ENCODE measurements around the gene MAP2K2.
"Not testable (repeated sequence)": the region's sequence is repeated elsewhere in the genome, so short reads cannot be mapped to it uniquely, and the experiment has no call there.

The MAP2K2 gene

GRCh38 chr19:4123615-4124568 is at the start of gene MAP2K2:
Gene MAP2K2 (minus strand): TSS chr19:4124122. CDS start chr19:4123875, 247 bp downstream.
- peak; percentile 93 to 99 (median 96) for DNase-seq
- intact Hi-C loops (cut with DNase I) = loop anchor here (5.0 to 10.0 kb wide), 3 partner anchors 57 to 117 kb away; partner anchors contain the start of genes ANKRD24, PIAS4, SIRT6 and ZBTB7A

GRCh38 chr19:4172861-4173473 is 49.0 kb upstream of the MAP2K2 start:
- intact Hi-C loops (cut with DNase I) = no loop called here
- peak in 5 of 10 donors; percentile 32 to 85 (median 79) for DNase-seq

DNA sequence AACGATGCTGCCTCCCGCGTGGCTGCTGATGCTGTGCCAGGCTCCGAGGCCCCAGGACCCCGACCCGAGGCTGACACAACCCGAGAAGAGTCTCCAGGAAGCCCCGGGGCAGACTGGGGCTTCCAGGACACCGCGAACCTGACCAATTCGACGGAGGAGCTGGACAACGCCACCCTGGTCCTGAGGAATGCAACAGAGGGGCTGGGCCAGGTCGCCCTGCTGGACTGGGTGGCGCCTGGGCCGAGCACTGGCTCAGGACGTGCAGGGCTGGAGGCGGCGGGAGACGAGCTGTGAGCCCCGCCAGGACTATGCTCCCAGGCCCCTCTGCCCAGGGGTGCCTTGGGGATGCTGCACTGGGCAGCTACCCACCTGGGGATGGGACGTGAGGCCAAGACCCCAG is 47.8 kb upstream of the MAP2K2 start:
- no peak for DNase-seq
- intact Hi-C loops (cut with DNase I) = no loop called here

GRCh38 chr19:4164262-4164661 is 40.3 kb upstream of the MAP2K2 start:
- no peak for DNase-seq
- intact Hi-C loops (cut with DNase I) = no loop called here

GRCh38 chr19:4161415-4162077 is 37.6 kb upstream of the MAP2K2 start:
- no peak for DNase-seq
- intact Hi-C loops (cut with DNase I) = no loop called here

- DNase-seq; intact Hi-C loops (cut with DNase I): not testable (repeated sequence)
These were observed 34.0 kb upstream of the MAP2K2 start for GRCh38 chr19:4157971-4158370.

DNA sequence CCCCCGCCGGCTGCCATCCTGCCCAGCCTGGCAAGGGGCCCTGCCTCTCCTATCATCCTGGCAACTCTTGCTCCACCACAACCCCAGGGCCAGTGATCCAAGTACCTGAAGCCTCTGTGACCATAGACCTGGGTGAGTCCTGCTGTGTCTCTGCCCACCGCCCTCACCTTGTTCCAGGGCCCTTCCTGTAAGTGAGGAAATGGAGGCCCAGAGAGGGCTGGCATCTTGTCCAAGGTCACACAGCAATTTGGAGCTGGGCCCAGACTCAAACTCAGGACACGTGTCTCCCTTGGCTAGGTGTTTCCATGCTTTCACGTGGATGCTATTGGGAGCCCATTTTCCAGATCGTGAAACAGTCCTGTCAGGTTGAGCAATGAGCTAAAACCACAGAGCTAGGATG is 33.2 kb upstream of the MAP2K2 start:
- DNase-seq = no peak
- intact Hi-C loops (cut with DNase I) = no loop called here

GRCh38 chr19:4154571-4155312 is 30.8 kb upstream of the MAP2K2 start:
- no peak for DNase-seq
- intact Hi-C loops (cut with DNase I) = no loop called here

GRCh38 chr19:4152241-4152998 is 28.5 kb upstream of the MAP2K2 start:
- no peak for DNase-seq
- intact Hi-C loops (cut with DNase I) = no loop called here

GRCh38 chr19:4151623-4152022 is 27.7 kb upstream of the MAP2K2 start:
- intact Hi-C loops (cut with DNase I) = no loop called here
- no peak for DNase-seq

DNA sequence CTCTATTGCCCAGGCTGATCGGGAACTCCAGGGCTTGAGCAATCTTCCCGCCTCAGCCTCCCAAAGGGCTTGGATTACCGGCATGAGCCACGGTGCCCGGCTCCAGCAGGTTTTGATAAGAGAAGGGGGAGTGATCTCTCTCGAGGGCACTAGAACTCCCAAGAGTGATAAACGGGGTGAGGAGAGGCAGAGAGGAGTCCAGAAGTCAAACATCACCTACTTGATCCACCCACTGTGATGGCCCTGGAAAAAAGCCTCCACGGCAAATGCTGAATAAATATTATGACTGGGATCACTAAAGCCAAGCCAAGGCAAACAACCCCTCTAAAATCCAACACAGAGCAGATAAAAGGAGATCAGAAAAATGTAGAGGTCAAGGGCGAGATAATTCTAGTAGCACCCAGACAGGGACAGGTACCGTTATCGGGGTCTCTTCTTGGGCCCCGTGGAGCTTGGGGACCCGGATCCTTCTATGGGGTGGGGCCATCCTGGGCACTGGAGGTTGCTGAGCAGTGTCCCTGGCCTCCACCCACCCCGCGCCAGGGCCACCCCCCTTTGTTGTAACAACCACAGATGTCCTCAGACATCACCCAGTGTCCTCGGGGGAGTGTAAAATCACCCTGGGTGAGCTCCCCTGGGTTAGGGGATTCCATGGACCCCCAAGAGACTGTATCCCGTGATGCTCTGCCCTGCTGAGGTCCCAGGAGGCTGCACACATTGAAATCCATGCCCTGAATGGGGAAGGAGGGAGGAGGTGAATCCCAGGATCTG is 25.8 kb upstream of the MAP2K2 start:
- DNase-seq = no peak
- intact Hi-C loops (cut with DNase I) = no loop called here

DNA sequence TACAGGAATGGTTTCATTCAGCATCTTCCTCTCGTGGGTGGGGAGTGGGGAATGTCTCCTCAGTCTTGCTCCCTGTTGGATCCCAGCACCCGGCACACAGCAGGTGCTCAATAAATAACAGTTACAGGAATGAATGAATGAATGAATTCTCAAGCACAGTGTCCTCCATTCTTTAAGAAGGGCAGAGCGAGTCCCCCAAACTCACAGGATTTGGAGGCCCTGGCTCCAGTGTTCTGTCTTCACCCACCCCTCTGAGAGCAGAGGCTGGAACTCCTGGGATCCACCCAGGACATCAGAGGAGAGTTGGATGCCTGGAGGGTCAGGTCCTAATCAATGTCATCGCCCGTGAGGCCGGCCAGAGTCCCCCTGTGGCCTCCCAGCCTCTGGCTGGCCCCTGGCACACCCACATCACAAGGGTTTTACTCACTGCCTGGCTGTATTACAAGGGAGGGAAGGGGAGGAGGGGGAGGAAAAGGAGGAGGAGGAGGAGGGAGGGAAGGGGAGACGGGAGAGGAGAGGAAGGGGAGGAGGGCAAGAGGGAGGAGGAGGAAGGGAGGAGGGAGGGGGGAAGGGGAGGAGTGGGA is 20.8 kb upstream of the MAP2K2 start:
- intact Hi-C loops (cut with DNase I) = no loop called here
- DNase-seq = no peak

GRCh38 chr19:4142916-4143315 is 19.0 kb upstream of the MAP2K2 start:
- intact Hi-C loops (cut with DNase I); DNase-seq: not testable (repeated sequence)

GRCh38 chr19:4140237-4140711 is 16.4 kb upstream of the MAP2K2 start:
- peak in 4 of 10 donors; percentile 31 to 81 (median 34) for DNase-seq
- intact Hi-C loops (cut with DNase I) = no loop called here

GRCh38 chr19:4139614-4140236 is 15.8 kb upstream of the MAP2K2 start:
- intact Hi-C loops (cut with DNase I) = loop anchor here (1.0 kb wide), 1 partner anchor 153 kb away; no protein-coding TSS in a partner anchor
- DNase-seq = peak; percentile 46 to 96 (median 80)

GRCh38 chr19:4138445-4138844 is 14.5 kb upstream of the MAP2K2 start:
- no peak for DNase-seq
- intact Hi-C loops (cut with DNase I) = no loop called here

- intact Hi-C loops (cut with DNase I) = no loop called here
- no peak for DNase-seq
These were observed 12.8 kb upstream of the MAP2K2 start for GRCh38 chr19:4136680-4137088.

GRCh38 chr19:4135386-4135785 is 11.5 kb upstream of the MAP2K2 start:
- intact Hi-C loops (cut with DNase I) = not testable (repeated sequence)

More at GRCh38 chr19:4135386-4135785, 11.5 kb upstream of the MAP2K2 start:
- not testable (repeated sequence) for DNase-seq
